GM12891 (cell line): Measurements from ENCODE around the gene TRAM2.
A peak's percentile ranks its signal among the peaks of the same experiment; 100 is the strongest.

Source experiments
- DNase-seq: peaks from one replicate; pipeline ENCODE4 v3.0.0; 2011; ENCODE audit warnings: low spot score; ENCODE audit not compliant: insufficient read length
- FAIRE-seq: peaks from 2 replicates; lab custom pipeline; 2011; peaks lifted over from hg19 to GRCh38; lab: Jason Lieb, UNC
- PAX5 ChIP-seq: IDR thresholded peaks from 2 replicates; pipeline ENCODE4 v1.6.1; 2011; ENCODE audit warnings: low read length, moderate library complexity, mild to moderate bottlenecking; ENCODE audit not compliant: insufficient read depth, severe bottlenecking
- POLR2A ChIP-seq: IDR thresholded peaks from 2 replicates; pipeline ENCODE4 v1.6.1; 2011; ENCODE audit warnings: low read depth, low read length, control low read depth
- POLR2AphosphoS5 ChIP-seq: IDR thresholded peaks from 2 replicates; pipeline ENCODE4 v1.6.1; 2011; ENCODE audit warnings: low read depth, low read length, control low read depth
- POU2F2 ChIP-seq: IDR thresholded peaks from 2 replicates; pipeline ENCODE4 v1.6.1; 2011; ENCODE audit warnings: low read depth, mild to moderate bottlenecking, control low read depth, low read length, moderate library complexity
- SPI1 ChIP-seq: IDR thresholded peaks from 2 replicates; pipeline ENCODE4 v1.6.1; 2011; ENCODE audit warnings: low read depth, low read length, control low read depth
- TAF1 ChIP-seq: IDR thresholded peaks from 2 replicates; pipeline ENCODE4 v1.6.1; 2011; ENCODE audit warnings: low read depth, low read length, control low read depth

The TRAM2 gene

DNA sequence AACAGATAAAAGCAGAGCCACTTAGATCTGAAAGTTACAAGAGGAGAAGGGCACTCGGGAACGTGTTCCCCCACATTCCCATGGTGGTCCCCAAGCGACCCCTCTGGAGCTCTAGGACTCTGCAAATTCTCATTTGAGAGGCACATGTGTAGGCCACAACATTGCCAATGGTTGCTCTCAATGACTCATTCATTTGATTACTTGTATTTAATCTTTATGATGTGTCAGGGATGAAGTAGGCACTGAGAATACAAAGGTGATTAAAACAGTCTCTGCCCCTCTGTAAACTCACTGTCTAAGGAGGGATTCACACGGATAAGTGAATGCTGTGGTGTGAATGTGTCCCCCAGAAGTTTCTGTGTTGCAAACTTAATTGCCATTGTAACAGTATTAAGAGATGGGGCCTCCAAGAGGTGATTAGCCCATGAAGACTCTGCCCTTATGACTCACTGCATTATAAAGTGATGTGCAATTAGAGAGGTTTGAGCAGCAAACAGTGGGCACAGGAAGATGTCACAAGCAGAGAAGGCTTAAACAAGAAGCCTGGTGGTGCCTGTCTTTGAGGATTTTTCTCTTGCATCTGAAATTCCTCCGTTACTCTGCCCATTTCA is 34.0 kb upstream of the TRAM2 start:
- DNase-seq = no peak
- TF ChIP-seq POLR2AphosphoS5 = no peak
- no peak for TF ChIP-seq PAX5
- TF ChIP-seq POU2F2 = no peak
- no peak for TF ChIP-seq SPI1
- TF ChIP-seq POLR2A = no peak
- TF ChIP-seq TAF1 = no peak

GRCh38 chr6:52610011-52610410 is 33.2 kb upstream of the TRAM2 start:
- TF ChIP-seq POU2F2 (no peak), SPI1 (no peak), PAX5 (no peak), POLR2AphosphoS5 (no peak), TAF1 (no peak), POLR2A (no peak)
- DNase-seq (no peak), FAIRE-seq (no peak)

More for the DNA sequence above, 34.0 kb upstream of the TRAM2 start:
- no peak for FAIRE-seq

- TF ChIP-seq SPI1 (no peak), TAF1 (no peak), POLR2AphosphoS5 (no peak), POU2F2 (no peak), POLR2A (no peak), PAX5 (no peak)
- DNase-seq (no peak), FAIRE-seq (no peak)
Observed at GRCh38 chr6:52605610-52606185, 28.8 kb upstream of the TRAM2 start.

DNA sequence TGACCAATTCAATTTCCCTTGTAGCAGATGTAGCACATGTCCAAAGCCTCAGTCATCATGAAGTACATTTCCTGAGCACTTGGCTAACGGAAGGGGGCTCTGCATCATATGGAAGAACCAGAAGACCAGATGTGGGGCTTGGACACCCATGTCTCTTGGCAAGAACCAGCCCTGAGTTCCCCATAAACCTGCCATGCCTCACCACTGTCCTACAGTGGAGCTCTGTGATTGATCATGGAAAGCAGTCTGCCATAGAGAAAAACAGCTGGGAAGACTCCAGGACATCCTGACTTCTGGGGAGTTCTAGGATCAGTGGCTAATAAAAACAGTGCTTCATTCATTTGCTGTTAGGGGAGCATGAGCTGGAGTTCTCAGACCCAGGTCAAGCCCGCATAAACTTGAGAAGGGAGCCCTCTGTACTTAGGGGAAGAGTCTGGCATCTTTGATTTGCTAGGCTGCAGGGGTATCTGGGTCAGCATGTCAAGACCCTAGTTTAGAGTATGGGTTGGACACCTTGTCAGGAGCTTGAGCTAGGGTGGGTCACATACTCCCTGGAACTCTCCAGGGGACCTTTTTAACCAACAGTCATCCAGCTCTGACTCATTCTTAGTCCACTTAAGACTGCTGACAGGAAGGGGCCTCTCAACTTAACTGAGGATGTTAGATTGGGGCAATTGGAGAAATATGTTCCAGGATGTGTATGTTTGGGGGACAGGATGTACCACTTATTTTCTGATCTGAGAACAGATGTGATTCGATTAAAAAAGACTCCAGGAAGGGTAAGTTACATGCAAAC is 26.3 kb upstream of the TRAM2 start:
- FAIRE-seq = peak; percentile 23
- no peak for TF ChIP-seq POU2F2
- no peak for TF ChIP-seq SPI1
- TF ChIP-seq POLR2A = no peak
- no peak for TF ChIP-seq POLR2AphosphoS5
- no peak for TF ChIP-seq TAF1
- no peak for TF ChIP-seq PAX5
- DNase-seq = no peak

DNA sequence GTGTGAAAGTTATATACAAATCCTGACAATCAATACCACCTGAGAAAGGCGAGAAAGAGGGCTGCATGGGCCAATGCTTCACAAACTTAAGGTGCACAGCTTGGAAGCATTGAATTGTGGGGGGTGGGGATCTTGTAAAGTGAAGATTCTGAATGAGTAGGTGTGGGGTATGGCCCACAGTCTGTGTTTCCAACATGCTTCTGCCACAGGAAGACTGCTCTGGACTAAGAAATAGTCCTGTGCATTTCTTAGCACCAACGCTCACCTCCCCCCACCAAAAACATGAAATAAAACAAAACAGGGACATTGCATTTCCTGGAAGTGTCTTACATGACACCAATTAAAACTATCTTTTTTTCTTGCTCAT is 21.9 kb upstream of the TRAM2 start:
- FAIRE-seq = no peak

GRCh38 chr6:52598123-52598823 is 21.4 kb upstream of the TRAM2 start:
- FAIRE-seq = no peak
- TF ChIP-seq POU2F2 (no peak), POLR2AphosphoS5 (no peak), SPI1 (no peak), PAX5 (no peak), POLR2A (no peak), TAF1 (no peak)
- DNase-seq = no peak

More for the DNA sequence above, 21.9 kb upstream of the TRAM2 start:
- no peak for DNase-seq
- TF ChIP-seq PAX5 (no peak), POLR2A (no peak), POLR2AphosphoS5 (no peak), SPI1 (no peak), TAF1 (no peak), POU2F2 (no peak)

DNA sequence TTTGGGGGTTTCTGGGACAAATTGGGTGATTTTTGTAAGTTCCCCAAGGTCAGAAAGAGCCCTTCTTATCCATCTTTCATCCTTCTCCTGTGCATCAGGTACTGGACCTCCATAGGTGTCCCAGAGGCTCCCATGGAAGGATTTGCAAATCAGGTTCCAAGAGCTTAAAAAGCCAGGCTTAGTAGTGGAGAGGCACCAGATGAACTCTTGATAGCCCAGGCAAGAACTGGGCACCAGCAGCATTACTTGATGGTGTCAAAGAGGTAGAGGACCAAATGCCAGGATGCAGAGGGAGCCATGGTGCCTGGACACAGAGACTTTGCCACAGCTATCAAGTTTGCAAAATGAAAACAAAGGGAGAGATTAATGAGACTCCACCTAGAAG is 20.9 kb upstream of the TRAM2 start:
- no peak for FAIRE-seq
- DNase-seq = no peak
- TF ChIP-seq POU2F2 (no peak), SPI1 (no peak), PAX5 (no peak), POLR2A (no peak), POLR2AphosphoS5 (no peak), TAF1 (no peak)

DNA sequence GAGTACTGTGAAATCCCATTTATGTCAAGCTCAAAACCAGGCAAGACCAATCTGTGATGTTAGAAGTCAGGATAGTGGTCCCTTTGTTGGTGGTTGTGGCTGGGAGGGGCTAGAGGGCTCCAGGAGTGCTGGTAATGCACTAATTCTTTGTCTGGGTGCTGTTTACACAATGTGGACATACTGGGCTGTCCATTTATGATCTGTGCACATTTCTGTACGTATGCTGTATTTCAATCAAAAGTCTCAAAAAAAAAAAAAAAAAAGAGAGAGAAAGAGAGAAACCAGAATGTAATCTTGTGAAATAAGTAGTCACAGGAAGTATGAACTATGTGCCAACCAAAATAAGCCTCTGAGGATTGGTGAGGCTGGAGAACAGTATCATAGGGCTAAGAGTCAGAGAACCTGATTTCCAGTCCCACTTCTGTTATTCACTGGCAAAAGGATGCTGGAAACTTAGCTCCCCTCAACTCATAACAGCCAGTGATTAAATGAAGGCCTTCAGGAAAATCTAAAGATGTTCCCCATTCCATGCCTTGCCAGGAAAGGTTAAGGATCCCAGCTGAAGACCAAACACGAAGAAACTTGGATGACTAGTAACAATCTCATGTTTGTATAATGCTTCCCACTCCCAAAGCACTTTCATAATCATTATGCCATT is 19.6 kb upstream of the TRAM2 start:
- FAIRE-seq = no peak
- no peak for TF ChIP-seq TAF1
- no peak for TF ChIP-seq POLR2AphosphoS5
- no peak for TF ChIP-seq PAX5
- no peak for TF ChIP-seq POLR2A
- TF ChIP-seq SPI1 = no peak
- TF ChIP-seq POU2F2 = no peak
- no peak for DNase-seq

DNA sequence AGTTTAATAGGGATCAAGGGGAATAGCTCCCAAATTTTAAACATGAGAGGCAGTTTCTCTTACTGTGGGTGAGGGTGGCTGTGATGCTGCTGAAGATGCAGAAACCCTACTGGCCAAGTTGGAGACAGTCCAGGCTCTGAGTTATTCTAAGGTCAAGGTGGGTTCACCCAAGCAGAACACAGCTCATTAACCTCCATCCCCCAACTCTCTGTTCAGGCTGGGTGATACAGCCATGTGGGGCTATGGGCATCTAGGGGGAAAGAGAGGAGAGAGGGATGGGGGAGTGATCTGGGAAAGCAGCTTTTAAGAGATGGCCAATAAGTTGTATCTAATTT is 18.9 kb upstream of the TRAM2 start:
- TF ChIP-seq POLR2A = no peak
- no peak for TF ChIP-seq POLR2AphosphoS5
- peak; percentile 88 for TF ChIP-seq PAX5
- TF ChIP-seq TAF1 = no peak
- no peak for TF ChIP-seq POU2F2
- TF ChIP-seq SPI1 = no peak
- FAIRE-seq (peak; percentile 76), DNase-seq (no peak)
